ENCODE measurements around the gene POLG. TPM values are rescaled to one million over a fixed set of nuclear protein-coding genes. Genes with fewer than 3 reads are reported as not detected.

The POLG gene
- total and polyA plus RNA-seq, 2 of the 4 experiments (the other 2 are of a cell fraction), result 19.9 to 30.6 TPM

DNA sequence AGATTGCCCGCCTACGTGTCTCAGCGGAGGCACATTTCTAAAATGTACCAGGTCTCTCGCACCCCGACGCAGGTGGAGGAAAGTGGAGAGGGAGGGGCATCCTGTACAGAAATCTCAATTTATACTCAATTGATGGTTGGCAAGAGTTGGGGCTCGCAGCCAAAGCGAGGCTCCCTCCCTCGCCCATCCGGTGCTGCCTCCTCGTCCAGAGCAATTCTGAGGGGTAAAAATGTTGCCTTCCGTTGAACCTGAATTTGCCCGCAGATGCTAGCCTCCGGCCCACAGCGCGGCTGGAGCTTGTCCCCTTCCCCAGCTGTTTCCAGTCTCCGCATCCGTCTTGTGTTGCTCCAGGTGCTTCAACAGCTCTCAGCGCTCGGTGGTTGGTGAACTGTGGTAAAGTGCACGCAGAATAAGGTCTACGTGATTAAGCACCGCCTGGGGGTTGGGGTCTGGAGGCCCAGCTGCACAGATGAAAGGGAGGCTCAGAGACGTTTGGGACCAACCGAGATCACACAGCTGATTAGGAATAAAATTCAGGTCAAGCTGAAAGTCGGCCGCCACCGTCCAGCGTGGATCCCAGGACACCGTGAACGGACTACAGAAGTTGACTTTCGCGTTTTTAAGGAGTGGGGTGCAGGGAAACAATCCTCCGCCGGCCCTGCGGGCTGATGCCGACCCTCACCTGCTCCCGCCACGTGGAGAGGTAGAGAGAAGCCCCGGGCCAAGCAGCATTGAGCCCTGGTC is 846 bp upstream of the POLG start:
- H3K4me1 ChIP-seq (ENCODE audit: control insufficient read depth, insufficient read depth, low read length), result peaks cover 11% of the 10 kb centered on the region; the same call in 1 of the 2 replicates
- H2BK5ac ChIP-seq (ENCODE audit: low read depth, low read length, poor library complexity, severe bottlenecking), result no peak overlapping the region
- H3K9ac ChIP-seq (ENCODE audit: low read depth, low read length), result no peak overlapping the region; the same call in 1 of the 2 replicates
- H3K9me1 ChIP-seq (ENCODE audit: insufficient read depth, low read length), result peaks cover 6% of the 10 kb centered on the region; the same call in 1 of the 2 replicates
- H2BK20ac ChIP-seq (ENCODE audit: low read depth, low read length), result no peak overlapping the region
- H3K23ac ChIP-seq (ENCODE audit: low read depth, low read length), result no peak overlapping the region
- TF ChIP-seq RFX5 (IDR thresholded peaks at IDR 0.05; ENCODE audit: low read depth, low read length), result no peak
- TF ChIP-seq MXI1 (IDR thresholded peaks at IDR 0.05; ENCODE audit: borderline replicate concordance, low read depth, low read length), result no peak
- no peak for TF ChIP-seq USF2 (IDR thresholded peaks at IDR 0.05; ENCODE audit: low read depth, low read length)
- TF ChIP-seq ELK1 (IDR thresholded peaks at IDR 0.05; ENCODE audit: borderline replicate concordance, low read depth, low read length), result no peak
- no peak for TF ChIP-seq SMC3 (IDR thresholded peaks at IDR 0.05; ENCODE audit: low read depth, low read length)
- TF ChIP-seq, protein P1, sequence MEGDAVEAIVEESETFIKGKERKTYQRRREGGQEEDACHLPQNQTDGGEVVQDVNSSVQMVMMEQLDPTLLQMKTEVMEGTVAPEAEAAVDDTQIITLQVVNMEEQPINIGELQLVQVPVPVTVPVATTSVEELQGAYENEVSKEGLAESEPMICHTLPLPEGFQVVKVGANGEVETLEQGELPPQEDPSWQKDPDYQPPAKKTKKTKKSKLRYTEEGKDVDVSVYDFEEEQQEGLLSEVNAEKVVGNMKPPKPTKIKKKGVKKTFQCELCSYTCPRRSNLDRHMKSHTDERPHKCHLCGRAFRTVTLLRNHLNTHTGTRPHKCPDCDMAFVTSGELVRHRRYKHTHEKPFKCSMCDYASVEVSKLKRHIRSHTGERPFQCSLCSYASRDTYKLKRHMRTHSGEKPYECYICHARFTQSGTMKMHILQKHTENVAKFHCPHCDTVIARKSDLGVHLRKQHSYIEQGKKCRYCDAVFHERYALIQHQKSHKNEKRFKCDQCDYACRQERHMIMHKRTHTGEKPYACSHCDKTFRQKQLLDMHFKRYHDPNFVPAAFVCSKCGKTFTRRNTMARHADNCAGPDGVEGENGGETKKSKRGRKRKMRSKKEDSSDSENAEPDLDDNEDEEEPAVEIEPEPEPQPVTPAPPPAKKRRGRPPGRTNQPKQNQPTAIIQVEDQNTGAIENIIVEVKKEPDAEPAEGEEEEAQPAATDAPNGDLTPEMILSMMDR (conservative IDR thresholded peaks at IDR 0.05; ENCODE audit: low read depth, low read length), result no peak
- H3K27me3 ChIP-seq (ENCODE audit: control insufficient read depth, insufficient read depth, low read length), result peaks cover 6% of the 10 kb centered on the region
- WGBS, 2 experiments (ENCODE audit: extremely low coverage in 2 of 2, insufficient read length in 1 of 2), result 3% methylated on average over 8 of the region's 40 CpGs; no CpG with 5 or more reads in 1 of the 2 experiments
- POLR2A ChIA-PET (ENCODE audit: unreplicated experiment), result interaction anchor here (0.6 kb wide), 1 partner anchor 423 kb away, joined by 3 read pairs; no protein-coding TSS in a partner anchor
- no peak overlapping the region for H3K4ac ChIP-seq (ENCODE audit: low read depth, low read length)
- H3K27ac ChIP-seq (ENCODE audit: insufficient read depth, low read length), result no peak overlapping the region
- H2AFZ ChIP-seq (replicated peaks; ENCODE audit: low read length, poor library complexity), result peak overlapping the region; percentile 96
- H3K79me1 ChIP-seq (ENCODE audit: low read depth in 1 of 2, low read length in 2 of 2), result peaks cover 20 to 32% of the 10 kb centered on the region in 2 experiments; a peak in 3 of 4 replicates
- H3K4me2 ChIP-seq (ENCODE audit: low read depth, low read length), result peak overlapping the region; percentile 54
- peak overlapping the region; percentile 29 for H3K4me3 ChIP-seq (ENCODE audit: insufficient read depth, low read depth, low read length)
- H4K5ac ChIP-seq (ENCODE audit: low read depth, low read length), result no peak overlapping the region
- H3K14ac ChIP-seq (replicated peaks; ENCODE audit: low read depth, low read length), result no peak overlapping the region
- DNase-seq (no peak), ATAC-seq (ENCODE audit: low read depth) (no peak)
- no peak overlapping the region for H4K91ac ChIP-seq (ENCODE audit: insufficient read depth, low read depth, low read length)
- no peak overlapping the region for H2BK120ac ChIP-seq (ENCODE audit: low read depth, low read length)
- no peak overlapping the region for H4K8ac ChIP-seq (ENCODE audit: low read depth in 2 of 2, low read length in 2 of 2)
- CTCF ChIA-PET, result interaction anchor here (1.3 to 1.6 kb wide), 2 partner anchors 23 to 129 kb away, joined by 5 to 6 read pairs; no protein-coding TSS in a partner anchor
- no peak overlapping the region for H2AK5ac ChIP-seq (ENCODE audit: low read depth, low read length)
- peak overlapping the region; percentile 43 for H2AK9ac ChIP-seq (replicated peaks; ENCODE audit: low read depth, low read length, poor library complexity)
- no peaks in the 10 kb centered on the region for H3K9me3 ChIP-seq (ENCODE audit: control insufficient read depth, insufficient read depth, low read length)
- in situ Hi-C loops (cut with MboI; ENCODE audit: low sequenced_read_pairs), result no loop called here
- H3K36me3 ChIP-seq (ENCODE audit: control insufficient read depth, insufficient read depth, low read length), result peaks cover 15% of the 10 kb centered on the region
- peaks cover 33% of the 10 kb centered on the region for H4K20me1 ChIP-seq (ENCODE audit: insufficient read depth, low read length)
- no TSS peak for BruUV-seq (replicated peaks)
- dilution Hi-C loops (cut with HindIII; ENCODE audit: low sequenced_read_pairs, unreplicated experiment), result no loop called here
- no peak overlapping the region for H3K18ac ChIP-seq (ENCODE audit: low read depth, low read length)
- intact Hi-C loops (cut with micrococcal nuclease), result loop anchor here (1.0 kb wide), 1 partner anchor 128 kb away; no protein-coding TSS in a partner anchor
- H3K56ac ChIP-seq (ENCODE audit: extremely low read depth, insufficient read depth, low read length), result no peak overlapping the region
- no peak overlapping the region for H2BK15ac ChIP-seq (ENCODE audit: low read depth, low read length)

All from IMR-90 (cell line).